MCF 10A (cell line): ENCODE measurements around the gene THY1. TPM values are rescaled to one million over a fixed set of nuclear protein-coding genes. Genes with fewer than 3 reads are reported as not detected.

Experiments
- BruUV-seq: library from RNA; stranded (reverse); fragments of 400-500 nt; replicated peaks from 2 replicates; lab custom pipeline; 2021; lab: Mats Ljungman, UMichigan
- CTCF ChIA-PET: fragments of 300-600 bp; sonication (Branson Sonifier 250); formaldehyde crosslinking; extraction: SDS; loops from one replicate; lab custom pipeline; 2021; ENCODE audit warnings: antibody characterized with exemption, inconsistent platforms; lab: Yijun Ruan, JAX
- POLR2A ChIA-PET: fragments of 300-600, 350-650 bp; sonication (Branson Sonifier 250); formaldehyde crosslinking; extraction: SDS; loops from one replicate; lab custom pipeline; 2020; ENCODE audit warnings: antibody characterized with exemption, inconsistent platforms; lab: Yijun Ruan, JAX
- DNase-seq: peaks from one replicate; pipeline ENCODE4 v3.0.0-alpha.2; 2018; ENCODE audit not compliant: unreplicated experiment
- H3K27ac Mint-ChIP-seq: one replicate; pipeline ENCODE4 v1.8.0; 2022; ENCODE audit warnings: mild to moderate bottlenecking, low read depth, mixed read lengths; ENCODE audit not compliant: unreplicated experiment
- H3K27me3 Mint-ChIP-seq: one replicate; pipeline ENCODE4 v1.8.0; 2022; ENCODE audit warnings: mixed read lengths; ENCODE audit not compliant: insufficient read depth, unreplicated experiment
- H3K36me3 Mint-ChIP-seq: one replicate; pipeline ENCODE4 v1.8.0; 2022; ENCODE audit warnings: mild to moderate bottlenecking, moderate library complexity, mixed read lengths; ENCODE audit not compliant: insufficient read depth, unreplicated experiment
- H3K4me1 Mint-ChIP-seq: one replicate; pipeline ENCODE4 v1.8.0; 2022; ENCODE audit warnings: mixed read lengths; ENCODE audit not compliant: insufficient read depth, unreplicated experiment
- H3K4me3 Mint-ChIP-seq: one replicate; pipeline ENCODE4 v1.8.0; 2022; ENCODE audit warnings: mild to moderate bottlenecking, moderate library complexity, mixed read lengths; ENCODE audit not compliant: unreplicated experiment
- H3K9me3 Mint-ChIP-seq: one replicate; pipeline ENCODE4 v1.8.0; 2022; ENCODE audit warnings: mixed read lengths; ENCODE audit not compliant: unreplicated experiment
- intact Hi-C: fragments of 100-400 bp; cut with micrococcal nuclease; formaldehyde crosslinking; loops from 2 replicates; pipeline ENCODE4 v1.14.1; 2022
- total RNA-seq: library from RNA; stranded (reverse); gene quantifications from 2 replicates; pipeline ENCODE4 v1.2.3, GENCODE V29; 2022
- TF ChIP-seq, protein P1 (sequence below): fragments of 200-600 bp; IDR thresholded peaks from one replicate; pipeline ENCODE4 v1.8.0; 2022; ENCODE audit warnings: antibody characterized with exemption, mild to moderate bottlenecking; ENCODE audit not compliant: unreplicated experiment

THY1 gene
- total RNA-seq, 1 experiment from 2014 or later: not detected

DNA sequence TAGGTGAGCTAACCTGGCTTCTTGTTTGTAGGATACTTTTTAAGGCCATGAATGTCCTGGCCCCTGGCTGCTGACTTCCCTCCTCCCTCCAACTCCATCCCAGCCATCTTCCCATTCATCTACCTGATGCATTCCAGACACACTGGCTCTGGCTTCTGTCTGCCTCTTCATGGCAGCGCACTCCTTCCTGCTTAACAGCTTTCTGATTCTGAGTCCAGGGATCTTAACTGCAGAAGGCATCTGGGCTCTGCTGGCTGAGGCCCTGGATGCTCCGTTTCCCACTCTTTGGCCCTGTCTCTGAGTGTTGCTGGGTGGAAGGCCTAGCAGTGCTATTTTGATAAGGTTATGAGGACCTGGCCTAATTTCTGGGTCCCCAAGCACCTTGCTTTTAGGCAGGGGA is 1.8 kb upstream of the THY1 start:
- DNase-seq: no peak
- Mint-ChIP-seq H3K9me3 (no peaks in the 10 kb centered on the region), H3K4me3 (no peak overlapping the region), H3K27me3 (peaks cover 12% of the 10 kb centered on the region), H3K36me3 (no peaks in the 10 kb centered on the region), H3K27ac (no peak overlapping the region), H3K4me1 (peaks cover 16% of the 10 kb centered on the region)
- TF ChIP-seq, protein P1, sequence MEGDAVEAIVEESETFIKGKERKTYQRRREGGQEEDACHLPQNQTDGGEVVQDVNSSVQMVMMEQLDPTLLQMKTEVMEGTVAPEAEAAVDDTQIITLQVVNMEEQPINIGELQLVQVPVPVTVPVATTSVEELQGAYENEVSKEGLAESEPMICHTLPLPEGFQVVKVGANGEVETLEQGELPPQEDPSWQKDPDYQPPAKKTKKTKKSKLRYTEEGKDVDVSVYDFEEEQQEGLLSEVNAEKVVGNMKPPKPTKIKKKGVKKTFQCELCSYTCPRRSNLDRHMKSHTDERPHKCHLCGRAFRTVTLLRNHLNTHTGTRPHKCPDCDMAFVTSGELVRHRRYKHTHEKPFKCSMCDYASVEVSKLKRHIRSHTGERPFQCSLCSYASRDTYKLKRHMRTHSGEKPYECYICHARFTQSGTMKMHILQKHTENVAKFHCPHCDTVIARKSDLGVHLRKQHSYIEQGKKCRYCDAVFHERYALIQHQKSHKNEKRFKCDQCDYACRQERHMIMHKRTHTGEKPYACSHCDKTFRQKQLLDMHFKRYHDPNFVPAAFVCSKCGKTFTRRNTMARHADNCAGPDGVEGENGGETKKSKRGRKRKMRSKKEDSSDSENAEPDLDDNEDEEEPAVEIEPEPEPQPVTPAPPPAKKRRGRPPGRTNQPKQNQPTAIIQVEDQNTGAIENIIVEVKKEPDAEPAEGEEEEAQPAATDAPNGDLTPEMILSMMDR: no peak
- ChIA-PET POLR2A (no interaction called here), CTCF (no interaction called here)
- BruUV-seq: no TSS peak
- intact Hi-C loops: no loop called here

DNA sequence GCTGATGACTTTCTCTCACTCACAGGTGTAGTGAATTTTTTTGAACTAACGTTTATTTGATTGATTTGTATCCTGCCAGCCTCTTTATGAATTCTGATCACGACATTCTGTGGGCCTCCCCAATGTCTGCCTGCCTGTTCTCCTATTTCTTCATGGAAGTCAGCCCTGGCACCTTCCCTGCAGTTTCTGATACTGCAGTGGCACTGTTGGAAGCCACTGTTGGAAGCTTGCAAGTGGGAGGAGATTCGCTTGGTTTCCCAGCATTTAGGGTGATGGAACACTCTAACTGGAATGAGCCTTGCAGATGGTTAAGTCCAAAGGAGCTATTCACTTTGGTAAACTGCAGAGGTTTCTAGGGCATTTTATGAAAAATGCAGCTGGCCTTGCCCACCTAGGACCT is 1.3 kb upstream of the THY1 start:
- ChIA-PET POLR2A (no interaction called here), CTCF (no interaction called here)
- no TSS peak for BruUV-seq
- intact Hi-C loops: no loop called here
- H3K4me3 Mint-ChIP-seq: no peak overlapping the region
- no peak overlapping the region for H3K27ac Mint-ChIP-seq
- TF ChIP-seq, protein P1: no peak
- no peaks in the 10 kb centered on the region for H3K9me3 Mint-ChIP-seq
- peaks cover 16% of the 10 kb centered on the region for H3K4me1 Mint-ChIP-seq
- H3K36me3 Mint-ChIP-seq: no peaks in the 10 kb centered on the region
- peaks cover 12% of the 10 kb centered on the region for H3K27me3 Mint-ChIP-seq
- no peak for DNase-seq

DNA sequence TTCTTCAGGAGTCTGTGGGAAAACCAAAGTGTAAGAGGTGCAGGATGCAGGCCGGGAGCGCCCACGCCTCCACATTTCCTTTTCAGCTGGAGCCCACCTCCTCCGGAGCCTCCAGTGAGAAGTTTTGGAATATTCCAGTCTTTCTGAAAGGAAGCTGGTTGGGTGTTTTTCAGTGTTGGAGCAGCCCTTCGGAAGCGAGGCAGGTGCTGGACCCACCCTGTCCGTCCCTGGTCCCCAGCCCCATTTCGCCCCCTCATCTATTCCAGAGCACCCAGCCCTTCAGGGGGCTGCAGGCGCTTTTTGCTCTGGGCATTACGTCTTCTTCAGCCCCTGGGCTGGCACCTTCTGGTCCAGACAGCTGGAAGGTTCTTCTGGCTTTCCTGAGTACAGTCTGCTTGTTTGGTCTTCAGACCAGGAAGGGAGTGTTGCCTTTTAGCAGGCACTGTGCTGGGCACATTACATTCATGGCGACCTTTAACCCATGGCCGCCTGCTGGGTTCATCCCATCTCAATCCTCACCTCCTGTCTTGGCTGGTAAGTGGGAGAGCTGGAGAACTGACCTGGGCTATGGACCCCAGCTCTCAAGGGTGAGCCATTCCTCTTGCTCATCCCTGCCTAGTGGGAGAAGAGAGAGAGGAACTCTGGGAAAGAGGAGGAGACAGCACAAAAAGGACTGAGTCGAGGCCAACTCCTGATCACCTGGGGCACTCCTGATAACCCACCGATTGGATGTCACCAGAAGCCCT is 710 bp upstream of the THY1 start:
- TF ChIP-seq, protein P1: no peak
- no peak overlapping the region for H3K27ac Mint-ChIP-seq
- no peak overlapping the region for H3K4me3 Mint-ChIP-seq
- no peaks in the 10 kb centered on the region for H3K36me3 Mint-ChIP-seq
- H3K4me1 Mint-ChIP-seq: peaks cover 22% of the 10 kb centered on the region
- no peak for DNase-seq
- H3K27me3 Mint-ChIP-seq: peaks cover 12% of the 10 kb centered on the region
- BruUV-seq: no TSS peak
- intact Hi-C loops: no loop called here
- POLR2A ChIA-PET: no interaction called here
- no peaks in the 10 kb centered on the region for H3K9me3 Mint-ChIP-seq
- CTCF ChIA-PET: no interaction called here

DNA sequence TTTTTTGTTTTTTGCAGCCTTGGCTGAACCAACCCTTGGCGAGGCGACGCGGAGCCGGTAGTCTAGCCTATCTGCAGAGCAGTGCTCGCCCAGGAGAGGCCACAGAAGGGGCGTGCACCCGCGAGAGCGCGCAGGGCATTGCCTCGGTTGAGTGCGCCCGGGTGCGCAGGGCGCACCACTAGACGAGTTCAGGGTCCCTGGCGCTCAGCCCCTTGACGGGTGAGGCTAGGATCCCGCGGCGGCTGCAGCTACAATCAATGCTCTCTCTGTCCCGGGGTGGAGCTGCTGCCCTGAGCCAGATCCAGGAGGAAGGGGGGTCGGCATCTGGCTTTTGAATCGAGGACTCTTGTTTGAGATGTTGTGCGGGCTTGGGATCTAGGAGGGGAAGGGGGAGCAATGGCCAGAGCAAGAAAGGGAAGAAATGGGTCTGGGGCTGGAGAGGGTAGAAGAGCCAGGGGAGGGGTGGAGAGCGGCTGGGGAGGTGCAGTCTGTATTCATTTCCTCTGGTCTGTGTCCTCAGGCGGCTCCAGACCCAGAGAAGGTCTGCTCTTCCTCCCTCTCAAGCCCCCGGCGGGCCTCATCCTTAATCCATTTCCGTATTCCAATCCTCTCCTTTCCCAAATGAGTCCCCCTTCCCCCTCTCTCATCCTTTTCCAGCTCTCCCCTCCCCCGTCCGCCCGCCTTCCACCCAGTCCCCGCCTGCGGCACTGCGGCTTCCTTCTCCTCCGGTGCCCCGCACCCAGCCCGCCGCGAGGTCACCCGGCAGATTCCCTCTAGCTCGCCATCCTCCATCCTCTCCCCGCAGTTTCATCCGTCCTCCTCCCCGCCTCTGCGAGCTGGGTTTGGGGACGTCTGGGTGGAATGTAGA is 797 bp downstream of the THY1 start:
- Mint-ChIP-seq H3K27ac (no peak overlapping the region), H3K4me1 (peaks cover 21% of the 10 kb centered on the region), H3K36me3 (no peaks in the 10 kb centered on the region), H3K9me3 (no peaks in the 10 kb centered on the region), H3K4me3 (no peak overlapping the region), H3K27me3 (peaks cover 12% of the 10 kb centered on the region)
- DNase-seq: no peak
- intact Hi-C loops: no loop called here
- TF ChIP-seq, protein P1: no peak
- no TSS peak for BruUV-seq
- CTCF ChIA-PET: interaction anchor here (0.6 to 1.0 kb wide), 4 partner anchors 15 to 228 kb away, joined by 3 to 6 read pairs (median 5); no protein-coding TSS in a partner anchor
- POLR2A ChIA-PET: no interaction called here
